GM18858 (cell line): ENCODE data around the gene TSHZ2.
"Not testable (repeated sequence)": the region's sequence is repeated elsewhere in the genome, so short reads cannot be mapped to it uniquely, and the experiment has no call there.

Source experiments
- ATAC-seq: cut with Tn5 transposase; IDR thresholded peaks from one replicate; pipeline ENCODE4 v1.9.1; 2021; ENCODE audit not compliant: unreplicated experiment

Gene TSHZ2

DNA sequence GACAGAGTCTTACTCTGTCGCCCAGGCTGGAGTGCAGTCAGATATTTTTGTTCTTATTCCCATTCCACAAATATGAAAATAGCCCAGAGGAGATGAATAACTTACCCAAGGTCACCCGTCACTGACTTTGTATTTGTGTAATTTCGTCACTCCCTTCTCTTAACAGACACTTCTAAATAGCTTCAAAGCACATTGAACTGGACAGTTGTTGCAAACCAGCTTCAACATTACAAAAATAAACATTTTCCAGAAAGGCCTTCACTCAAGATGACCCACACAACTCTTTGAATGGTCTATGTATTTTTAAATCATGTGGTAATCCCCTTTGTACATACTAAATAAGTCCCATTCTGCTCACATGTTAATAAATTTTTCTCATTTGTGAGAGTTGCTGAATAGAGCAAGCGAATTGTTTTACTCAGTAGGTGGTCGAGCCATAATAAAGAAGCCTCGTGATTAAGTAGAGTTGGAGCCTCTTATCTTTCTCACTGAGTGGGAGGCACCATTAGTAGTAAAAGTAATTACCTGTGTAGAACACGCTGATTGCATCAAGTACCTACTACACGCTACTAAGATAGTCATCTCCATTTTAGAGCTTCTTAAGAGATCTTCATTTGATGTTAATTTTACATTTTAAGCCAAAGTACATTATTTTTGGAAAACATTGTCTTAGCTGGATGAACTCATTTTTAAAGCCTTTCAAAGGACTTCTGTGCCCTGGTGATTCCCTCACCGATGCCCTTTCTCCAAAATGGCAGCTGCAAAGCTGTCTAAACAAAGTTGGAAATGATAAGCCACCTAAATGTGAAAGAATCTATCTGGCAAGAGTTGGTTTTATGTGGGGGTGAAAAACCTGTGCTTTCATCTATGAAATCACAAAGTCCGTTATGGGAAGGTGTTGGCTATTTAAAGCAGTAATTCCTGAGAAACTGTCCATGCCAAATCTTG lies 110.0 kb downstream of the TSHZ2 start:
- ATAC-seq = no peak

DNA sequence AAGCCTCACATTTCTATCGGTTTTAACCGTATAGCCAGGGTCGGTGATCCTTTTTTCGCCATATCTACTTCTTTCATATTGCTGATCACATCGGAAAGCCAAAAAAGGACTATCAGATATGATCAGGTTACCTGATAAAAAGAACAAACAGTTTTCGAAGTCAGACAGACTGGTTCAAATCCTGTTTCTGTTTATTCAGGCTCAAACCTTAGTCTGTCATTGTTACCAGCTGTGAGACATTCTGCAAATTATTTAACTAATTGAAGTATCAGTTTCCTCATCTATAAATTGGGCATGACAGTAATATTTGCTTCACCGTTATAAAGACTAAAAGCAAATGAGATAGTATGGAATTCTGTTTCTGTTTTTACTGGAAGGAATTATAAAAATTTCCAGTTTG lies 111.3 kb downstream of the TSHZ2 start:
- ATAC-seq = no peak

DNA sequence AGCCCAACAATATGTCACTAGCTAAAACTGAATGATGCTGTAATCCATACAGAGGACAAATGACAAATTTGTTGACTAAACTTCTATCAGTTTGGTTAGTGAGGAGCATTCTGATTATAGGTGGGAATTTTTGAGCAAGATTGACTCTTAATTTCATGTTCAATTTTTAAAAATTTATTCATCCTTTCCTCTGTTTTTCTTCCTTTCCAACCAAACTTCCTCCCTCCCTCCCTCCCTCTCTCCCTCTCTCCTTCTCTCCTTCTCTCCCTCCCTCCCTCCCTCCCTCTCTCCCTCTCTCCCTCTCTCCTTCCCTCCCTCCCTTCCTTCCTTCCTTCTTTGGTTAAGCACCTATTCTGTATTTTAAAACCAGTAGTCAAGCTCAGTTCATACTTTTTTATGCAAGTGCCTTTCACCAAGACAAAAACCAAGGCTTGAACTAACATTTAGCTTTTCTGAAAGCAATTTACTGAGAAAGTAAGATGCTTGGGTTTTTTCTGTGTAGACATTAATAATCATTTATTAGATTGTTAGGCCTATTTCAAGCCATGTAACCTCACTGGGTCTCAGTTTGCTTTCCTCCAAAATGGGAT lies 112.3 kb downstream of the TSHZ2 start:
- no peak for ATAC-seq

DNA sequence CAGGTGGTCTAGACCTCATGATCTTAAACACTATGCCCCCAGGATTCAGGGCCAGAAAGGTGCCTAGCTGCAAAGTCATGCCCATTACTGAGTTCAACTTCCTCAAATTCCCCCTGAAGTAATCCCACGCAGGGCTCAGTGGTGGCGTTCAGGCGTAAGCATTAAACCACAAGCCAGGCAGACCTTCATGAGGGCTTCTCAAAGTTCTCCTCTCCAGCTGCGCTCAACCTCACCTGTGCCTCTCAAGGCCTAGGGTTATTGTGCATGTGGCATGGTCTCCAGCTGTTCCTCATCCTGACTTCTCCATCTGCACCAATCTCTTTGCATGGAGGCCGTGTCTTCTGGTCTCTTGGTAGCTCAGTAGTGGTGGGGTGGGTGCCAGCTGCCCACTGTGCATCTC lies 113.6 kb downstream of the TSHZ2 start:
- ATAC-seq = no peak

DNA sequence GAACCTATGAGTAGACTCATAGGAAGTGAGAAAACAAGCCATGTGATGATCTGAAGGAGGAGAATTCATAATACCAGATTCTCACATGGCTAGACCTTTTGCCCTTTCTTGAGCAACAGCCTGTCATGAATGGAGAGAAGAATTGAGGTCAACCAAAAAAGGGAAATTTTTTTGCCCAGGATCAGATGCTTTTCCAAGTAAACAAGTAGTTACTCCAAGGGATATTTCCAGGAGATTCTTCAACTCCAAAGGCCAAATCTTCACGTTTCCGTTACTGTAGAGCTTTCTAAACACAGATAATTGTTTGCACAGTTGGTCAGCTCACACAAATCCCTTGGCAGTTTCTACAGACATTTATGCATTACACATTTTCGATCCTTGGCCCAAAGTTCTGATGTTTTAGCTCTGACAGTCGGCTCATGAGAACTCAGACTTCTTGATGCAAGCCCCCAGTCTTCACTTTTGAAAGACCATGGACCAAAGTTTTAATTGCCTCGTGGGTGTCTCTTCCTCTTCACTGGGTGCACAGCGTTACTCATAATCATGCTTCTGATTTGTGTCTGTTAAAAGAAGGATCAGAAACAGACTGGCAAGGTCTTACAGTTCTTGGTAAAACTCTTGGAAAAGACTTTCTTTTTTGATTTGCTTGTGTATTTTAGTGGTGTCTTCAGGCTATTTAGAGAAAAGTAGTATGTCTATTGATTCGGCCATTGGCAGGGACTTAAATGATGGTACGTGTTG lies 115.0 kb downstream of the TSHZ2 start:
- no peak for ATAC-seq

DNA sequence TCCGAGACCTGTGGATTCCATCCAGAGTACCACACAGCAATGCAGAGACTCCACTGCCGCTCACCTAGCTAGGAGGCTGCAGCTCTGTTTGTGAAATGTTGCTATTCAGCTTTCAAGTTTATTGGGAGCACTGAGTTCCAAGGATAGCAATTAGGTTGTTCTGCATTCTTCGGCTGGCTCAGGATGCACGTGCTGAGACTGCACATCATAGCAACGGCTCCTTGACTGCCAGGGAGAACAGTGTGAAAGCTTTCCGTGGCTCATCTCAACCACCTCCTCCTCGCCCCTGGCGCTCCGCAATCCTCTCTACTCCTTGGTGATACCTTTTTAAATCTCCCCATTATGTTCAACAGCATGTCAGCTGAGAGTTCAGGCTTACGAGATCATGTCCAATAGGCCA lies 116.6 kb downstream of the TSHZ2 start:
- no peak for ATAC-seq

DNA sequence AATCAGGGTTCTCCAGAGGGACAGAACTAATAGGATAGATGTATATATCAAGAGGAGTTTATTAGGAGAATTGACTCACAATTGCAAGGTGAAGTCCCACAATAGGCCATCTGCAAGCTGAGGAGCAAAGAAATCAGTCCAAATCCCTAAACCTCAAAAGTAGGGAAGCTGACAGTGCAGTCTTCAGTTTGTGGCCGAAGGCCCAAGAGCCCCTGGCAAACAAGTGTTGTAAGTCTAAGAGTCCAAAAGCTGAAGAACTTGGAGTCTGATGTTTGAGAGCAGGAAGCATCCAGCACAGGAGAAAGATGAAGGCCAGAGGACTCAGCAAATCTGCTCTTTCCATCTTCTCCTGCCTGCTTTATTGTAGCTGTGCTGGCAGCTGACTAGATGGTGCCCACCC lies 117.7 kb downstream of the TSHZ2 start:
- not testable (repeated sequence) for ATAC-seq

DNA sequence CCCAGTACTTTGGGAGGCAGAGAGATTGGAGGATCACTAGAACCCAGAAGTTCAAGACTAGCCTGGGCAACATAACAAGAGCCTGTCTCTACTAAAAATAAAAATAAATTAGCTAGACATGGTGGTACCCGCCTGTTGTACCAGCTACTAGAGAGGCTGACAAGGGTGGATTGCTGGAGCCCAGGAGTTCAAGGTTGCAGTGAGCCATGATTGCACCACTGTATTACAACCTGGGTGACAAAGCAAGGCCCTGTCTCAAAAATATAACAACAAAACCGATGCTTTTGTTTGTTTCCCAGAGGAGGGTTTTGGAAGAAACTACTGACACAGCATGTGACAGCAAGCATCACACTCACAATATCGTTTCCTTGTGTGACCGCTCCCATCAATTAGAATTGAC lies 119.6 kb downstream of the TSHZ2 start:
- no peak for ATAC-seq

DNA sequence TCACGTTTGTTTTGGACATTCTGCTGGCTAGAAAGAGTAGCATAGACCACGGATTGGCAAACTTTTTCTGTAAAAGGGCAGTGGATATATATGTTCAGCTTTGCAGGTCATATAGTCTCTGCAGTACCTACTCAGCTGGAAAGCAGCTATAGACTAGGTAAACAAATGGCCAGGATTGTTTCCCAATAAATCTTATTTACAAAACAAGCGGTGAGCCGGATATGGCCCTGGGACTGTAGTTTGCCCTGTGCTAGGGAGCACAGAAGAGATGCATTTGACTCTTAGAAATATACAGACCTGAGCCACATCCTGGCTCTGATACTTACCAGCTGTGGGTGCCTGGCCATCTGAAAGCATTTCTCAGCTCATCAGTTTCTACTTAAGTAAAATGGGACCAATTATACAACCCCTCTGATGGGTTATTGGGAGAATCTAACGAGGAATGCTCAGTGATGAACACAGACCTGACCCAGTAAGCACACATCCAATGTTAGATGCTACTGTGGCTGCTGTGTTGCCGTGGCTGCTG lies 120.7 kb downstream of the TSHZ2 start:
- ATAC-seq = no peak

DNA sequence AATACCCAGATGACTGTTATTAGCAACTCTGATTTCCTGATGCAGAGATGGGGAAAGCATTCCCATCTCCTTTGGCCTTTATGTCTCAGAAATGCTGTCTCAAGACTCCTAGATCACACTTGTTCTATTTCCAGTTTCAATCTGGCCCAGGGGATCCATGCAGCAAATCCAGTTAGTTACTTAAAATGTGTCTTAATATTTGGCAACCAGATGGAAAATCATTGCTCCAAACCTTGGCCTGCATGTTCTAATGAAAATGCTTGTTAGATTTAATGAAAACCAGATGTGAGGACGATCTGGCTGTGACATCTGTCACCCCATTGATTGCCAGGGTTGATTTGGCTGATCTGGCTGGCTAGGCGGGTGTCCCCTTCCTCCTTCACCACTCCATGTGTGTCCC lies 125.2 kb downstream of the TSHZ2 start:
- no peak for ATAC-seq

DNA sequence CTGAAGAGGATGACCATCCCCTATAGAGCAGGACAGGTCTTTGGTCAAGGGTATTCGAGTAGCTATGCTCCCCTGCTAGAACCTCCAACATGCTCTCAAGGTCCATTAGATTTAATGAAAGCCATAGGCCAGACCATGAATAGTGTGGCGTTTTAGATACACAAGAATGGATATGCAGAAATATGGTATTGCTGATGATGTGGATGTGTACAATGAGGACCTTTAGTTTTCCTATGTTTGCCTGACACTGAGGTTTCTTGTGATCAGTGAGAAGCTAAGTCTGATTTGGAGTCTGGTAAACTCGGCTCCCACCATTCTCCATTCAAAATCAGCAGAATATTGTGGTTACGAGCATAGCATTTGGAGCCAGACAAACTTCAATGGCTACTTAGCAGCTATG lies 125.6 kb downstream of the TSHZ2 start:
- ATAC-seq = no peak

DNA sequence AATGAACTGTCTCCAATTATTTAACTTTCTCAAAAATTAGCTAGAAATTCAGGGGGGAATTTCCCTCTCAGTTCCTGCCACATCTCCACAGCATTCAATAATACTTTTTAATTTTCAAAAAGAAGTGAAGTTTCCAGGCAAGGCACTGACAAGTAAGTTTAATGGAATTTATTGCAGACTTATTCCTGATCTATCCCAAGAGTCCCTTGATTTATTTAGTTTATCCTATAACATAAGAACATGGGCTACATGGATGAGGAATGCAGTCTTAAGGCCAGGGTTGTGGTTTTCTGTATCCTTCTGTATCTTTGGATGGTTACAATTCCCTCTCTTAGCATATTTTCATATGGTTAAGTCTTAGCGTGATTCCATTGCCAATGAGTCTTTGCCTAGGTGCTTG lies 126.5 kb downstream of the TSHZ2 start:
- no peak for ATAC-seq

DNA sequence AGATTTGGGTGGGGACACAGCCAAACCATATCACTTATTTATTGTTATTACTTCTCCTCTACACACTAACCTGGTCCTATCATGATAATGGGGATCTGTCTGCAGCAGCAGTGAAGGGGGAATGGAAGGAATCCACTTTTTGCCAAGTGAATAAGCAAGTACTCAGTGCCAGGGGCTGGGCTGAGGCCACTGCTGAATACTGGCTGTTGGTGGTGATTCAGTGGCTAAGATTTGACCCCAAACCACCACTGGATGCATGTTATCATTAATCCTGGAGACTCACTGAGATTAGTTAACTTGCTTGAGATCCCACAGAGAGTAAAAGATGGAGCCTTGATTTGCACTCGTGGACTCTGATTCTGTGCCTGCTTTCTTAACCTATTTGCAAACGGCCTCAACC lies 127.7 kb downstream of the TSHZ2 start:
- ATAC-seq = no peak

DNA sequence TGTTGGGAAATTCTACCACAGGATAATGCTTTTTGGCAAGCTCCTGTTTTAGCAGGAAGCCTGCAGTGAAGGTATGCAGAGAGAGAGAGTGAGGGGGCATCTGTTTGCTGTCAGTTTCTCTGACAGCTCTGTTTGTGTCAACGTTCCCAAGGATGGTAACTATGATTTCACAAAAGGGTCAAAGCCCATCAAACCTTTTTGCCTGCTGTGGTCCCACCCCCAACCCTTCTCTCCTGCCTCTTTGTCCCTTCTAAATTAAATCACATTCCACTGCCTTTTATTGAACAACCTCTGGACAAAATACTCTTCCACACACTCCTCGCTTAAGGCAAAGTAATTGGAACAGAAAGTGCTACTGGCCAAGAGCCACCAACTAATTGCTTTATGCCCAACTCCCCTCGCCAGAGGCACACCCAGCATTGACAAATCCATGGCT lies 128.3 kb downstream of the TSHZ2 start:
- ATAC-seq = no peak

DNA sequence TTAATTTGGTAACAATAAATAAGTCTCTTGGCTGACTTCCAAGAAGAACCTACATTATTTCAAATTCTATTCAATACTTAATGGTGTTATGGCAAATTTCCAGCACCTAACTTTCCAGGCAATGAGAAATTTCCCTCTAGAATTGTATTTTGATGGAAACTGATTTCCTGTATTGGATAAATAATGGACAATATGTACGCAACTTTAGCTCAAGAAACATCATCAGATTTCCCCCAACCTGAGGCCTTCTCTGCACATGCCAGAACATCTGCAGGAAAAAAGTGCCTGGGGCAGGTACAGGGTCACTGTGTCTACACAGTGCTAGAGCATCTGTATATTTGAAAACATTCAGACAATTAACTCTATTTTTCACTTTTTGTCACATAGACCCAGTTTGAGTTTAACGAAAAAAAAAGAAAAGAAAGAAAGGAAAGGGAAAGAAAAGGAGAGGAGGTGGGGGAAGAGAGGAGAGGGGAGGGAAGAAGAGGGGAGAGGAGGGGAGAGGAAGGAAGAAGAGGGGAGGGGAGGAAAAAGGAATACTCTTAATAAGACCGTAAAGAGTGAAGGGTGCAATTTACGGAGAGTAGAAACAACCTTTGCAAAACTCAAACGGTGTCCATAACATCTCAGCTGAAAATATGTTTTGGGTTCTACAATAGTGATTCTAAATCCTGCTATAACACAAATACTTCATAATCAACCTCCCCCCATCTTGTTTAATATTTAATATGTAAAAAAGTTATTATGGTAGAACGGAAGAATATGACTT lies 130.0 kb downstream of the TSHZ2 start:
- no peak for ATAC-seq

DNA sequence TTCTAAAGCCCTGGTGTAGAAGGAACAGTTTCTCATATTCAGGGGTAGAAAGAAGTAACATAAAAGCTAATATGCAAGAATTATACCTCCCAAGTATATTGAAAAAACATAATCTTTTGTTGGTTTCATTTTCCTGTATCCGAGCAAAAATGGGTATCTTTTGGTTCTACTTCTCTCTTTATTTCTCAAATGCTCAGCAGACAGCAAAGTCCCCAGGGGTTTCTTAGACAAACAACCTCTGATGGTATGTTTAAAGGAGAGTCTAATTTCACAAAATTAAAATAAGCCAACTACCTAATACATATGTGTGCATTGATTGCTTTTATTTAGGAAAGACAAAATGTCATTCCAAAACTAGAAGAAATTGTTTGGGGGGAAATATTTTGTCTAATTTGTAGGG lies 131.0 kb downstream of the TSHZ2 start:
- no peak for ATAC-seq

DNA sequence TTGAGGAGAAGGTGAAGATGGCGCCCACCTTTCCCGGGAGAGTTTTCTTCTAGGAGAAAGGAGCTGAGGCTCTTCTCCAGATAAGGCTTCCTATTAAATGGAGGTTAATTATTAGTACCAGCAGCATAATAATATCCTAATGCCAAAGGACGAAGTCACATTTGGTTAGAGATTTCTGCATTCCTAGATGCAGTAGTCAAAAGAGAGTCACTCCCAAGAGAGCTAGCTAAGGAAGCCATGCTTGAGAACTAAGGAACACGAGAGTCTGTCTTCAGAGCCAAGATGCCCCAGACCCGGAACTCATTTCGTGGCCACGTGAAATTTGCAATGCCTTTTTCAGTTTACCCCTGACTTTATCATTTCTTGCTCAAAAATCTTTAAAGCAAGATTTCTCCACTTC lies 132.7 kb downstream of the TSHZ2 start:
- no peak for ATAC-seq

DNA sequence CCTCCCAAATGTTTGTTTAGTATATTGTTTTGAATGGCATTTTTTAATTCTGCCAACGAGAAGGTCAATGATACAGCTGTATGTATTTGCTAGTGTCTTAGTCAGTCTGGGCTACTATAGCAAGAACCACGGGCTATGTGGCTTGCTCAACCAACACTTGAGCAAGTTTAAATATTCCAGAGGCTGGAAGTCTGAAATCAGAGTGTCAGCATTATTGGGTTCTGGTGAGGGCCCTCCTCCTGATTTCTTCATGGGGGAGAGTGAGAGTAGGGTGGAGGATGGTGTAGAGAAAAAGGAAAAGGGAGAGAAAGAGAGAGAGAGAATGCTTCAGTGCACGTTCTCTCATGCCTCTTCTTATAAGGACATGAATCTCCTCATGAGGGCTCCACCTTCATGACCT lies 144.6 kb downstream of the TSHZ2 start:
- no peak for ATAC-seq

DNA sequence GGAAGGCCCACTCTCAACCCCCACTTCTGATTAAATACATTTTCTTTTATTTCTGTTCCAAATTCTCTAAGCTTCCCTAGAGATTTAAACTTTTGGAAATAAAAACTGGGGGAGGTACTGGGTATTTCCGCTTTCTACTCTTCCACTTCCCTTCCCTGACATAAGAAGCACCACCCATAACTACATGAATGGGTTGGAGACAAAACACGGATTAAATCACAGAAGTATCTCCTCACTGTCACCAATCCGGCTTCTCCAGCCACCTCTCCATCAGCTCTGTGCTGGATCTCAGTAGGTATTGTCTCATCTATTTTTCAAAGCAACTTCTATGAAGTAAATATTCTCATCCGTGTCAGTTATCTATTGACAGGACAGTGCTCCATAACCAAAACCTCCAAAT lies 150.7 kb downstream of the TSHZ2 start:
- ATAC-seq = no peak

DNA sequence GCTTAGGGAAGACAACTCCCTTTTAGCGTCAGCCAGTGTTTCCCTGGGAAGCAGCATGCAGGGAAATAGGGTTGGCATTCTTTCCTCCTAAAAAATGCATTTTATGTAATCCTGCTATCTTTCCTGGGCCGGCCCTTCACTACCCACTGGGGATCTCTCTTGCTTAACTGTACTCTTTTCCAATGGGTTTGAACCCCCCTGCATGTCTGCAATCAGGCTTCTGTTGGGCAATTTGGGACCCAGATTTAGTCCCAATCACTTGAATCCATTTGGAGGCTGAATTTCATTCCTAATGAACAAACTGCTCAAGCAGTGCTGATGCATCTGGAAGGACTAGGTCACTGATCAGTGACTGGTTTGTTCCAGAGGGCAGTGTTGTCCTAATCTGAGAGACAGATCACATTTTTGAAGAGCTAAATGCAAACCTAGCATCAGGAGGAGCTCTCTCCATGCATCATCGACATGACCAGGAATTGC lies 152.0 kb downstream of the TSHZ2 start:
- no peak for ATAC-seq

DNA sequence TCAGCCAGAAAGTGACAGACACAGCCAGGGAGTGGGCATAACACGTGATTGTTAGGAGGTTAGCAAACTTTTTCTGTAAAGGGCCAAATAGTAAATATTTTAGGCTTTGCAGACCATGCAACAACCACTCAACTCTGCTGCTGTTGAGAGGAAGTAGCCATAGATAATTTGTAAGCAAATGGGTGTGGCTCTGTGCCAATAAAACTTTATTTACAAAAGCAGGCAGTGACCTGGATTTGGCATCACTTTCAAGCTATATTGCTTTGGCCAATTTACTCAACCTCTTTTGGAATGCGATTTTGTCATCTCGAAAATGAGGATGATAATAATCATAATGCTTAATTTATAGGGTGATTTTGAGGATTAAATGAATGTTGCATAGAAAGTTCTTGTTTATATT lies 152.6 kb downstream of the TSHZ2 start:
- ATAC-seq = no peak
